Measurements from ENCODE around the gene GAST.

GAST gene

DNA sequence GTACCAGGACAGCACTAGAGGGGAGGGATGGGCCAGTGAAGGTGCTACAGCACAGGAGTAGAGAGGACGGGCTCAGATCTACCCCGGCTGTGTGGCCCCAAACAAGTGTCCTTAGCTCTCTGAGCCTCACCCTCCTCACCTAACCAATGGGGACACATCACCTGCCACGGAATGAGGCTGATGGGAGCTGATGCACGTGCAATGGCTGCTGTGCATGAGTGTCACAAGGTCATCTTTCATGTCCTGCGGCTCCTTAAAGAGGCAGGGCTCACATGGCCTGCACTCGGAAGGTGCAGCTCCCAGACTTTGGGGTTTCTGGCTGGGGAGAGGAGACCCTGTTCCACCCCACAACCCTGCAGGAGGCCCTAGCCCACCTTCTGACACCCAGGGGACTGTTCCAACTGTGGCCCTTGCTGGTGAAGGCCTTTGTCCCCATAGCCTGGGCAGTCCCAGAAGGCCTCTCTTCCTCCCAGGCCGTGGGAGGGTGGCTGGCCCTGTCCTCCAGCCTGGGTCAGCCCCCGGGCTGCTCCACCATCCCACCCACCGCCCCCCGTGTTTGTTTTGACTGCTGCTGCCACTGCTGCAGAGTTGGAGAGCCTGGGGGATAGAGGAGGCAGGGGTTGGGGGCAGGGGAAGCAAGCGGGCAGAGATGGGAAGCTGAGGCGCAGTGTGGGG, 11.8 kb downstream of the GAST start:
- Histone ChIP-seq H3K9ac (ENCODE audit: low read length) (no peak overlapping the region), H3K9me3 (ENCODE audit: low read length) (no peaks in the 10 kb centered on the region), H3K36me3 (ENCODE audit: insufficient read depth, low read length) (no peaks in the 10 kb centered on the region), H3K4me3 (ENCODE audit: low read depth in 1 of 2, low read length in 2 of 2) (no peak overlapping the region), H3K27ac (ENCODE audit: low read depth, low read length) (no peak overlapping the region), H3K4me1 (ENCODE audit: insufficient read depth, low read length) (no peaks in the 10 kb centered on the region), H3K27me3 (ENCODE audit: control insufficient read depth in 1 of 2, insufficient read depth in 2 of 2, low read length in 2 of 2) (peaks cover 0 to 4% of the 10 kb centered on the region in 2 donors)

DNA sequence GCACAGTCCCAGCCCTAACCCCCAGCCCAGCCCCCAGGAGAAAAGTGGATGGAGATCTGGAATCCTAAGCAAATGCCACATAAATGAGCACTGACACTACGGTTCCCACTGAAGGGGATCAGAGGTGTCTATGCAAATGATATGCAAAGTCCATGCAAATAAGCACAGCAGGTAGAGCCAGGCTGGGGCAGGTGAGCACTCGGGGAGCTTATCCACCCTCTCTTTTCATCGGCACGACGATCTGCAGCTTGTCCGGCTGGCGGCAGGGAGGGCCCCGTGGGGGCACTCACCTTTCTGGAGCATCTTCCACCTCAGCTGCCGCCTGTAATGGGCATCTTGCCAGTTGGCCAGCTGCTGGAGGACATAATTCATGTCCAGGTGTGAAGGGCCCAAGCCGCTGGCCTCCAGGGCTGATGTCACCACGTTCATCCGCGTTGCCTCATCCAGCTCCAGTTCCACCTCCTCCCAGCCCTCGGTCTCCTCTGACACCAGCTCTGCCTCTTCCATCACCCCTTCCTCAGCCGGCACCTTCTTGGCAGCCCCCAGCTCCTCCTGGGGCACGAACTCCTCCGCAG, 12.4 kb downstream of the GAST start:
- Histone ChIP-seq H3K36me3 (ENCODE audit: insufficient read depth, low read length) (no peaks in the 10 kb centered on the region), H3K9me3 (ENCODE audit: low read length) (no peaks in the 10 kb centered on the region), H3K27ac (ENCODE audit: low read depth, low read length) (no peak overlapping the region), H3K4me3 (ENCODE audit: low read depth in 1 of 2, low read length in 2 of 2) (no peak overlapping the region), H3K4me1 (ENCODE audit: insufficient read depth, low read length) (no peaks in the 10 kb centered on the region), H3K9ac (ENCODE audit: low read length) (no peak overlapping the region), H3K27me3 (ENCODE audit: control insufficient read depth in 1 of 2, insufficient read depth in 2 of 2, low read length in 2 of 2) (peaks cover 0 to 4% of the 10 kb centered on the region in 2 donors)

DNA sequence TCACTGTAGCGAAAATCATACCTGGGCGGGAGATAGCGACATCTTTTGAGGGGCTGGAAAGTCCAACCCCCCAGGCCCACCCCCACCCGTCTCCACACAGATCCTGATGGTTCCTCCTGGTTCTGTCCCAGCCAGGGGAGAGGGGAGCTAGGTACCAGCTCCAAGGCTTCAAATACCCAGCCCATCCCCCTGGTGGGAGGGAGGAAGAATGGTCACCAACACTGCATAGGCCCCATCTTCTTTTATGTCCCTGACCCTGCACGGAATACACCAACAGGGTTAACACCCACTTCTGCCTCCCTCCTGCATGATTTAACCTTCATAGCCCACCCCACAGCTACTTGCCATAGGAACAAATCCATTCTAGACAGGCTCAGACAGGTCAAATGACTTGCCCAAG, 13.0 kb downstream of the GAST start:
- Histone ChIP-seq H3K4me1 (ENCODE audit: insufficient read depth, low read length) (no peaks in the 10 kb centered on the region), H3K9me3 (ENCODE audit: low read length) (no peaks in the 10 kb centered on the region), H3K27me3 (ENCODE audit: control insufficient read depth in 1 of 2, insufficient read depth in 2 of 2, low read length in 2 of 2) (peaks cover 0 to 4% of the 10 kb centered on the region in 2 donors), H3K36me3 (ENCODE audit: insufficient read depth, low read length) (no peaks in the 10 kb centered on the region), H3K9ac (ENCODE audit: low read length) (no peak overlapping the region), H3K4me3 (ENCODE audit: low read depth in 1 of 2, low read length in 2 of 2) (no peak overlapping the region), H3K27ac (ENCODE audit: low read depth, low read length) (no peak overlapping the region)

DNA sequence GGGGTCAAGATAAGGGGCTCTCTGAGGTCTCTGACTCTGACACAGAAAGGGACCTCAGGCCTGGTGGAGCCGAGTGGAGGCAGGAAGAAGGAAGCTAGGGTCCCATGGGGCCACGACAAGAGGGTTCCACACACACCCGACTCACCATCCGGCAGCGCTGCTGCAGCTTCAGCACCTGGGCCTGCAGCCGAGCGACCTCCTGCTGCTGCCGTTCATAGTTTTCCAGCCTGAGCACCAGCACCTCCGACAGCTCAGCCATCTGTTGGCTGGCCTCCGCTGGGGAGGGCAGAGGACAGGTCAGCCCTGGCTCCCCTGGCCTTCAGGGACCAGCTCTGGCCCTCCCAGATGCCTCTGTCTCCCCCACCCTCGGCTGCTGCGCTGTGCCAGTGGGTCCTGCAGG, 15.9 kb downstream of the GAST start:
- Histone ChIP-seq H3K4me3 (ENCODE audit: low read depth in 1 of 2, low read length in 2 of 2) (no peak overlapping the region), H3K9me3 (ENCODE audit: low read length) (no peaks in the 10 kb centered on the region), H3K36me3 (ENCODE audit: insufficient read depth, low read length) (no peaks in the 10 kb centered on the region), H3K9ac (ENCODE audit: low read length) (no peak overlapping the region), H3K4me1 (ENCODE audit: insufficient read depth, low read length) (no peaks in the 10 kb centered on the region), H3K27ac (ENCODE audit: low read depth, low read length) (no peak overlapping the region), H3K27me3 (ENCODE audit: control insufficient read depth in 1 of 2, insufficient read depth in 2 of 2, low read length in 2 of 2) (peaks cover 10 to 21% of the 10 kb centered on the region in 2 donors)

DNA sequence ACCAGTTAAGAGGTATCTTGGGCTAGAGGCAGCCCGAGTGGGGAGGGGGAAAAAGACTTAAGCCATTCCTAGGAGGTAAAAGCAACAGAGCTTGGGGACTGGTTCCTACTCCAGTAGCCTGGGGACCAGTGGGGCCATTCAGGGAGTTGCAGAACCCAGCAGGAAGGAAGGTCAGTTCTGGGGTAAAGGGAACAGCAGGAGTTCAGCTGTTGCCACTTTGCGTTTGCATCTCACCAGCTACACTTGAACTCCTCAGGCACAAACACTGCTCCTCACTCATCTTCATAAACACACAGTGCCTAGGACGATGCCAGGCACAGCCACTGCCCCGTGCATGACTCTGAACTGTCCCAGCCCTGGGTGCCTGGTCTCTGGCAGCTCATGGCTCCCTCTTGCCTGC, 18.3 kb downstream of the GAST start:
- Histone ChIP-seq H3K4me1 (ENCODE audit: insufficient read depth, low read length) (no peaks in the 10 kb centered on the region), H3K9me3 (ENCODE audit: low read length) (no peaks in the 10 kb centered on the region), H3K4me3 (ENCODE audit: low read depth in 1 of 2, low read length in 2 of 2) (no peak overlapping the region), H3K27me3 (ENCODE audit: control insufficient read depth in 1 of 2, insufficient read depth in 2 of 2, low read length in 2 of 2) (peaks cover 16 to 40% of the 10 kb centered on the region in 2 donors), H3K27ac (ENCODE audit: low read depth, low read length) (no peak overlapping the region), H3K9ac (ENCODE audit: low read length) (no peak overlapping the region), H3K36me3 (ENCODE audit: insufficient read depth, low read length) (no peaks in the 10 kb centered on the region)

DNA sequence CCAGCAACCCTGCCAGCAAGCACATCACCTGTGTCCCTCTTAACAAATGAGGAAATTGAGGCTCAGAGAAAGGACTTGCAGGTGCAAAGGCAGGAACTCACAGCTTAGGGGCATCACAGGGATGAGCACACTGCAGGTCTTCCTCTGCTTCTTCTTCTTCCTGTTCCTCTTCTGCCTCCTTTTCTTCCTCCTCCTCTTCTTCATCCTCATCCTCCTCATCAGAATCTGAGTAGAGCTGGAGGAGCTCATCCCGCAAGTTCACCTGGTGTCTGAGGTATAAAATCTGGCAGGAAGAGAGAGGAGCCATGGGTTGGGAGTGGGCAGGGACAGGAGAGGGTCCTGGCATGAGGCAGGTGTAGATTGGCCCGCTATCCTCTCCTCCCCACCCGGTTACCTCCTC, 19.7 kb downstream of the GAST start:
- Histone ChIP-seq H3K4me3 (ENCODE audit: low read depth in 1 of 2, low read length in 2 of 2) (no peak overlapping the region), H3K4me1 (ENCODE audit: insufficient read depth, low read length) (no peaks in the 10 kb centered on the region), H3K9ac (ENCODE audit: low read length) (no peak overlapping the region), H3K36me3 (ENCODE audit: insufficient read depth, low read length) (no peaks in the 10 kb centered on the region), H3K9me3 (ENCODE audit: low read length) (no peaks in the 10 kb centered on the region), H3K27me3 (ENCODE audit: control insufficient read depth in 1 of 2, insufficient read depth in 2 of 2, low read length in 2 of 2) (peaks cover 20 to 47% of the 10 kb centered on the region in 2 donors), H3K27ac (ENCODE audit: low read depth, low read length) (no peak overlapping the region)

DNA sequence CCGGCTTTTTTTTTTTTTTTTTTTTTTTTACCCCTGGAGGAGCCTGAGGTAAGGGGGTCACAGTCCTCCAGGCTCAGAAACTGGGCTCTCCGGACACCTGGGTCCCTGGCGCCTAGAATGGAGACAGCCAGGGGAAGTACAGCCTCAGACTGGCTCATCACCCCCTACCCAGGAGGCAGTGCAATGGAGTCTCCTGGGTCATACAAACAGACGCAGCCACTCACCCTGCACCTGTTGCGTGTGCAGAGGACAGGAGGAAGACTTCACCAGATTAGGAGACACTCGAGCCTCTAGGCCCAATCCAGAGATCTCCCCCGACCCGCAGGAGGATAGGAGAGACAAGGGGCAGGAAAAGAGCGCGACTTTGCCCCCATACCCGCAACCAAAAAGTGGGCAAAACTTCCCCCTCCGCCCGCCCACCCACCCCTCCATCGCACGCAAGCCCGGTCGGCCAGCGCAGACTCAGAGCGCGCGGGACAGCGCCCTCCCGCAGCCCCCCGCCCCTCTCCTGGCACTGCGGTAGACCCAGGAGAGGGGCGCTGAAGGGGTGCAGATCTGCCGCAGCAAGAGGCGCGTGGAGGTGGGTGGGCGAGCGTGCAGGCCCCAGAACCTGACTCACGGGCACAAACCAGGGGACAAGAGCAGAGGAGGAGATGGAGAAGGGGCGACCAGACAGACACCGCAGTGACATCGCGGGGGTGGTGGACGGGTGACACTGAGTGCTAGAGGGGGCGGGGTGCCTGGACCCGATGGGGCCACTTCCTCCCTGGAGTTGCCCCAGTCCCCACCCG, 21.4 kb downstream of the GAST start:
- Histone ChIP-seq H3K9me3 (ENCODE audit: low read length) (no peaks in the 10 kb centered on the region), H3K27ac (ENCODE audit: low read depth, low read length) (no peak overlapping the region), H3K9ac (ENCODE audit: low read length) (no peak overlapping the region), H3K27me3 (ENCODE audit: control insufficient read depth in 1 of 2, insufficient read depth in 2 of 2, low read length in 2 of 2) (peaks cover 20 to 57% of the 10 kb centered on the region in 2 donors), H3K4me3 (ENCODE audit: low read depth in 1 of 2, low read length in 2 of 2) (no peak overlapping the region), H3K4me1 (ENCODE audit: insufficient read depth, low read length) (no peaks in the 10 kb centered on the region), H3K36me3 (ENCODE audit: insufficient read depth, low read length) (no peaks in the 10 kb centered on the region)

DNA sequence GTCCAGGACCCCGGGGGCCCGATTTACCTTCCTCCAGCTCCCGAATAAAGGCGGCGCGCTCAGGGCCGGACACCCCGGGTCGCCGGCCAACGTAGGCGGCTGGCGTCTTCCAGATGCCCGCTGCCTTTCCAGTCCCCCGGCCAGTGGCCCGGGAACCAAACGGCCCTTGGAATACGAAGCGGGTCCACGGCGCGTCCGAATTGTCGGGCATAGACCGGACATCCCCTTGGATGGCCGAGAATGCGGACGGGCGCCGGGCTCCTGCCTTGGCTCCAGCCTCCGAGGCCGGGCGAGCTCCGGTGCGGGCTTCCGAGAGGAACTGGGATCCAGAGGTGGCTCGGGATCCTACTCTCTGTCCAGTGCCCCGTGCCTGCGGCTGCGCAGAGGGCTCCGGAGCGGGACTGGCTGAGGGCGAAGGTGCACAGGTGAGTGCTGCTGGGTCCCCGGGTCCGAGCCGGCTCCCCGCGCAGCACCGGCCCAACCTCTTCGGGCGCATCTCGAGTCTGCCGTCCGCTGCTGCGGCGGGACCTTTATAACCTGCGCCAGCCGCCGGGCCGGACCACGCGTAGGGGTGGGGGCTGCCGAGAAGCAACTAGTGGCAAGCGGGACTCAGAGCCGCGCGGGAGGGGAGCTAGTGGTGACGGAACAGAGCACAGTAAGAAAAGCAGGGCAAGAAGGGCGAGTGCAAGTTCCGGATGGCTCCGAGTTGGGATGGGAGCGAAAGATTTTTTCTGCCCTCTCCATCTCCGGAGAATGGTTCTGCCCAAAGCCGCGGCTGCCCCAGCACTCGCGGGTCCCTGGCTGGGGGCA, 22.2 kb downstream of the GAST start, which contains the start of gene HAP1:
Gene HAP1 (minus strand): TSS at position 505 of the 810 bp plus-strand sequence. CDS start 9 bp downstream, at position 496.
- Histone ChIP-seq H3K4me3 (ENCODE audit: low read depth in 1 of 2, low read length in 2 of 2) (peak within 1 kb of the TSS in 1 of 2 donors; percentile 27), H3K27me3 (ENCODE audit: control insufficient read depth in 1 of 2, insufficient read depth in 2 of 2, low read length in 2 of 2) (peaks cover 20 to 57% of the 10 kb centered on the region in 2 donors), H3K9ac (ENCODE audit: low read length) (no peak within 1 kb of the TSS), H3K36me3 (ENCODE audit: insufficient read depth, low read length) (no peaks in the 10 kb centered on the region), H3K27ac (ENCODE audit: low read depth, low read length) (no peak within 1 kb of the TSS), H3K9me3 (ENCODE audit: low read length) (no peaks in the 10 kb centered on the region), H3K4me1 (ENCODE audit: insufficient read depth, low read length) (no peaks in the 10 kb centered on the region)

DNA sequence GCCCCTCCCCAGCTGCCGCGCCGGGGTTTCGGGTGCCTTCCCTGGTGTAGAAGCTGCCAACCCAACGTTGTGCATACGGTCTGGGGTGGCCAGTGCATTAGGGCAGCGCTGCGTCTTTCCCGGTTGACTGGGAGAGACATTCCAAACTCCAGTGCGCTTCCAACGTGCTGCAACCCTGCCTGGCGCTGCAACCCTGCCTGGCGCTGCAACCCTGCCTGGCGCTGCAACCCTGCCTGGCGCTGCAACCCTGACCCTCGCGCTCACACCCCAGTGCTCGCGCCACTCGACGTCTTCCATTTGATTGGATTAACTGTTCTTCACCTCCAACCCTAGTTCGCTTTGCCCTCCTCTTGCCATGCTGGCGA, 22.8 kb downstream of the GAST start:
- Histone ChIP-seq H3K9ac (ENCODE audit: low read length) (no peak overlapping the region), H3K4me1 (ENCODE audit: insufficient read depth, low read length) (no peaks in the 10 kb centered on the region), H3K27me3 (ENCODE audit: control insufficient read depth in 1 of 2, insufficient read depth in 2 of 2, low read length in 2 of 2) (peaks cover 20 to 57% of the 10 kb centered on the region in 2 donors), H3K9me3 (ENCODE audit: low read length) (no peaks in the 10 kb centered on the region), H3K27ac (ENCODE audit: low read depth, low read length) (no peak overlapping the region), H3K36me3 (ENCODE audit: insufficient read depth, low read length) (no peaks in the 10 kb centered on the region), H3K4me3 (ENCODE audit: low read depth in 1 of 2, low read length in 2 of 2) (peak overlapping the region in 1 of 2 donors; percentile 27)

DNA sequence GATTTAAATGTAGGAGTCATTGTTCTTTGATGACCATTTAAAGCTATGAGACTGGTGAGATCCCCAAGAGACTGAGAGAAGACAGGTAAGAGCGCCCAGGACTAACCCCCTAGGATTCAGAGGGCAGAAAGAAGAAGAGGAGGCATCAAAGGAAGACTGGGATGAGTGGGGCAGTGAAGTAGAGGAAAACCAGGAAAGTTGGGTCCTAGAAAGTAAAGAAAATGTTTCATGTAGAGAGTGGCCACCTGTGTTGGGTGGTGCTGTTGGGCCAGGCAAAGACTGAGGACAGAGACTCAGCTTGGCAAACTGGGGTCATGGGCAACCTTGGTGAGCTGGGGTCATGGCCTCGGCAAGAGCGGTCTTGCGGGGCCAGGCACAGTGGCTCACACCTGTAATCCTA, 23.6 kb downstream of the GAST start:
- H3K27me3 ChIP-seq (ENCODE audit: control insufficient read depth in 1 of 2, insufficient read depth in 2 of 2, low read length in 2 of 2): peaks cover 20 to 57% of the 10 kb centered on the region in 2 donors
- no peak overlapping the region for H3K27ac ChIP-seq (ENCODE audit: low read depth, low read length)
- no peak overlapping the region for H3K4me3 ChIP-seq (ENCODE audit: low read depth in 1 of 2, low read length in 2 of 2)
- no peak overlapping the region for H3K9ac ChIP-seq (ENCODE audit: low read length)
- H3K4me1 ChIP-seq (ENCODE audit: insufficient read depth, low read length): no peaks in the 10 kb centered on the region
- H3K36me3 ChIP-seq (ENCODE audit: insufficient read depth, low read length): no peaks in the 10 kb centered on the region
- no peaks in the 10 kb centered on the region for H3K9me3 ChIP-seq (ENCODE audit: low read length)
